GM10248 (cell line): Measurements from ENCODE around the gene FANK1.

Experiments used
- CTCF ChIA-PET: fragments of 300-600 bp; sonication (Branson Sonifier 250); formaldehyde crosslinking; extraction: SDS; loops from one replicate; lab custom pipeline; 2021; ENCODE audit warnings: antibody characterized with exemption; lab: Yijun Ruan, JAX
- POLR2A ChIA-PET: fragments of 350-650 bp; sonication (Branson Sonifier 250); formaldehyde crosslinking; extraction: SDS; loops from one replicate; lab custom pipeline; 2020; ENCODE audit warnings: antibody characterized with exemption; lab: Yijun Ruan, JAX
- DNase-seq: peaks from one replicate; pipeline ENCODE4 v3.0.0; 2012; ENCODE audit errors: extremely low spot score
- TF ChIP-seq, protein P1 (sequence below): IDR thresholded peaks from 2 replicates; pipeline ENCODE4 v1.5.1; 2012; ENCODE audit warnings: mild to moderate bottlenecking, low read depth; ENCODE audit errors: extremely low read depth, missing control alignments, control extremely low read depth

Gene FANK1

GRCh38 chr10:125984346-125984745 is 88.0 kb downstream of the FANK1 start:
- TF ChIP-seq, protein P1, sequence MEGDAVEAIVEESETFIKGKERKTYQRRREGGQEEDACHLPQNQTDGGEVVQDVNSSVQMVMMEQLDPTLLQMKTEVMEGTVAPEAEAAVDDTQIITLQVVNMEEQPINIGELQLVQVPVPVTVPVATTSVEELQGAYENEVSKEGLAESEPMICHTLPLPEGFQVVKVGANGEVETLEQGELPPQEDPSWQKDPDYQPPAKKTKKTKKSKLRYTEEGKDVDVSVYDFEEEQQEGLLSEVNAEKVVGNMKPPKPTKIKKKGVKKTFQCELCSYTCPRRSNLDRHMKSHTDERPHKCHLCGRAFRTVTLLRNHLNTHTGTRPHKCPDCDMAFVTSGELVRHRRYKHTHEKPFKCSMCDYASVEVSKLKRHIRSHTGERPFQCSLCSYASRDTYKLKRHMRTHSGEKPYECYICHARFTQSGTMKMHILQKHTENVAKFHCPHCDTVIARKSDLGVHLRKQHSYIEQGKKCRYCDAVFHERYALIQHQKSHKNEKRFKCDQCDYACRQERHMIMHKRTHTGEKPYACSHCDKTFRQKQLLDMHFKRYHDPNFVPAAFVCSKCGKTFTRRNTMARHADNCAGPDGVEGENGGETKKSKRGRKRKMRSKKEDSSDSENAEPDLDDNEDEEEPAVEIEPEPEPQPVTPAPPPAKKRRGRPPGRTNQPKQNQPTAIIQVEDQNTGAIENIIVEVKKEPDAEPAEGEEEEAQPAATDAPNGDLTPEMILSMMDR, result no peak
- POLR2A ChIA-PET, result no interaction called here
- CTCF ChIA-PET, result interaction anchor here (1.6 to 3.0 kb wide), 4 partner anchors 10 to 116 kb away, joined by 3 to 11 read pairs (median 7); no protein-coding TSS in a partner anchor
- DNase-seq, result no peak

DNA sequence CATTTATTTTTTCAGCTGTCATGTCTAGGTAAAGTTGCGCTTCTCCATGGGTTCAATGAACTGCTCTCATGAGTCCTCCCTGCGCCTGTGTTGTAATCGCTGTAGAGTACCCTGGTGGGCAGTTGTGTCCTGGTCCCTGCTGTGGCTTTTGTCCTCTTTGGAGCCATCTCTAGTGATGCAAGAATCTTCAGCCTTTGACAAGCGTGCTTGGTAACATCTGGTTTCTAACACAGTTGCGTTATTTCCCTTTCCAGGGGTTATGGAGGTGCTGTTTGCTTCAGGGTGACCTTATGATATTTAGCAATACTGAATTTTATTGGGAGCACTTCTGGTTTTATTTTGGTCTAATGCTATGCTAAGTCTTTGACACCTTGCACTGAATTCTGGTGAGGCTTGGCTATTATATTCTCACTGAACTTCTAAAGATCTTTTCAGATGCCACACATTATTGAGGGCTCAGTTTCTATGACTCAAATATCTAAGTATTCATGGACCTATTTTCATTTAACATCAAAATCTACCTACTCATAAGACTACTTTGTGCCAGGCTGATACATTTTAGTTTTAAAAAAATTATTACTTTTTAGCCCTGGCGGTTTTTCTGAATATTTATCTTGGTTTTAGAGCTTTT is 88.6 kb downstream of the FANK1 start:
- POLR2A ChIA-PET, result no interaction called here
- TF ChIP-seq, protein P1, result no peak
- no peak for DNase-seq
- CTCF ChIA-PET, result interaction anchor here (0.8 to 2.5 kb wide), 6 partner anchors 9 to 519 kb away, joined by 3 to 7 read pairs (median 4); no protein-coding TSS in a partner anchor

GRCh38 chr10:125985557-125986240 is 89.3 kb downstream of the FANK1 start:
- TF ChIP-seq, protein P1, result no peak
- no peak for DNase-seq
- POLR2A ChIA-PET, result no interaction called here
- CTCF ChIA-PET, result interaction anchor here (0.7 to 1.7 kb wide), 5 partner anchors 8 to 518 kb away, joined by 3 to 7 read pairs (median 3); no protein-coding TSS in a partner anchor

DNA sequence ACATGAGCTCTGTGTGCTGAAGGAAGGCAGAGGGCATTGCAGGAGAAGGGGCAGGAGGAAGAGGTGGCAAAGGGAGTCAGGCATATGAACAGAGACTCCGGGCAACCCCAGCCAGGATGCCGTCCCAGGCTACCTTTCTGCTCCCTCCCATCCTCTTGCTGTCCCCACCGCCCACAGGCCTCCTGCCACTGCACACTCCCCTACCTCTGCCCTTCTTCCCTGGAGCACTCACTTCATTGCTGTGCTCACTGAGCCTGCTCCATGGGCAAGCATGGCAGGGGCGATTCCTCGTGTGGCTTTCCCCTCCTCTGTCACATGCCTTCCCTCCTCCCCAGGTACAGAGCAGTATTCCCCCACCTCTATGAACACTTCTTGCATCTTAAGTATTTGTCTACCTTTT is 93.4 kb downstream of the FANK1 start:
- CTCF ChIA-PET, result interaction anchor here (1.3 kb wide), 1 partner anchor 9 kb away, joined by 4 read pairs; no protein-coding TSS in a partner anchor
- DNase-seq, result no peak
- TF ChIP-seq, protein P1, result no peak
- POLR2A ChIA-PET, result no interaction called here

DNA sequence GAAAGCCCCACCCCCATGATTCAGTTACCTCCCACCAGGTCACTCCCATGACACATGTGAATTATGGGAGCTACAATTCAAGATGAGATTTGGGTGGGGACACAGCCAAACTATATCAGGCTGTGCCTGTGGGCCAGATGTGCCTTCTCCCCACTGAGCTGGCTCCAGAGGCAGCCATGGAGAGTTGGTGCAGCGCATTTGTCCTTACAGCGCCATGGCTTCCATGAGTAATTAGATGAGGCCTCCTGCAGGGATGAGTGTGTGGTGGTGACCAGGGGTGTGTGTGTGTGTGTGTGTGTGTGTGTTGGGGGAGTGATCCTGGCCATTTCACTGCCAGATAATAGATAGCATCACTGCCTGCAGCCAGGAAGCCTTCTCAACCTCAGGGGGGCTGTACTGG is 94.6 kb downstream of the FANK1 start:
- POLR2A ChIA-PET, result no interaction called here
- TF ChIP-seq, protein P1, result no peak
- CTCF ChIA-PET, result no interaction called here
- DNase-seq, result no peak

- TF ChIP-seq, protein P1, result no peak
- CTCF ChIA-PET, result interaction anchor here (1.2 kb wide), 1 partner anchor 10 kb away, joined by 3 read pairs; no protein-coding TSS in a partner anchor
- POLR2A ChIA-PET, result no interaction called here
- no peak for DNase-seq
Observed at GRCh38 chr10:125991392-125991791, 95.0 kb downstream of the FANK1 start.
